Measurements from ENCODE around the gene IZUMO4.
"Not testable (repeated sequence)": the region's sequence is repeated elsewhere in the genome, so short reads cannot be mapped to it uniquely, and the experiment has no call there.

Gene IZUMO4

GRCh38 chr19:2110822-2111221, 14.1 kb downstream of the IZUMO4 start:
- no peak for DNase-seq

GRCh38 chr19:2111425-2111824, 14.7 kb downstream of the IZUMO4 start:
- DNase-seq = no peak

GRCh38 chr19:2111886-2112285, 15.2 kb downstream of the IZUMO4 start:
- DNase-seq = no peak

GRCh38 chr19:2112516-2113320, 16.0 kb downstream of the IZUMO4 start:
- DNase-seq = no peak

- no peak for DNase-seq
Observed at GRCh38 chr19:2113439-2114211, 16.9 kb downstream of the IZUMO4 start.

- no peak for DNase-seq
Observed at GRCh38 chr19:2114218-2114617, 17.5 kb downstream of the IZUMO4 start.

GRCh38 chr19:2114821-2115220, 18.1 kb downstream of the IZUMO4 start:
- DNase-seq = no peak

- DNase-seq = no peak
Observed at GRCh38 chr19:2115324-2115723, 18.6 kb downstream of the IZUMO4 start.

- no peak for DNase-seq
Observed at GRCh38 chr19:2115911-2116426, 19.3 kb downstream of the IZUMO4 start.

GRCh38 chr19:2116507-2116906, 19.8 kb downstream of the IZUMO4 start:
- DNase-seq = no peak

- no peak for DNase-seq
Observed at GRCh38 chr19:2117215-2117960, 20.7 kb downstream of the IZUMO4 start.

GRCh38 chr19:2118438-2118837, 21.7 kb downstream of the IZUMO4 start:
- no peak for DNase-seq

- DNase-seq = no peak
Observed at GRCh38 chr19:2119921-2120785, 23.4 kb downstream of the IZUMO4 start.

GRCh38 chr19:2120821-2121220, 24.1 kb downstream of the IZUMO4 start:
- DNase-seq = no peak

- no peak for DNase-seq
Observed at GRCh38 chr19:2121416-2122051, 24.8 kb downstream of the IZUMO4 start.

- no peak for DNase-seq
Observed at GRCh38 chr19:2122251-2122650, 25.5 kb downstream of the IZUMO4 start.

GRCh38 chr19:2122982-2123381, 26.3 kb downstream of the IZUMO4 start:
- no peak for DNase-seq

GRCh38 chr19:2123682-2124387, 27.1 kb downstream of the IZUMO4 start:
- no peak for DNase-seq

- no peak for DNase-seq
Observed at GRCh38 chr19:2126879-2127518, 30.3 kb downstream of the IZUMO4 start.

- DNase-seq = no peak
Observed at GRCh38 chr19:2127758-2128157, 31.0 kb downstream of the IZUMO4 start.

- not testable (repeated sequence) for DNase-seq
Observed at GRCh38 chr19:2128252-2128651, 31.5 kb downstream of the IZUMO4 start.
